Loucy (cell line): ENCODE results near the gene CCR5AS.

Experiments
- H2AFZ ChIP-seq: fragments of 200-600 bp; sonication (generic); 2 replicates; pipeline ENCODE4 v1.6.0; 2016; ENCODE audit warnings: antibody characterized with exemption, mild to moderate bottlenecking, low read length, moderate library complexity
- H3F3A ChIP-seq: fragments of 200-600 bp; 2 replicates; pipeline ENCODE4 v1.6.0; 2016; ENCODE audit warnings: antibody characterized with exemption, low read depth, mild to moderate bottlenecking
- H3K27me3 ChIP-seq: fragments of 200-600 bp; sonication (generic); 2 replicates; pipeline ENCODE4 v1.6.1; 2014; ENCODE audit warnings: low read length, mild to moderate bottlenecking; ENCODE audit not compliant: insufficient read depth, poor library complexity, severe bottlenecking
- H3K36me3 ChIP-seq: fragments of 200-600 bp; sonication (generic); 2 replicates; pipeline ENCODE4 v1.6.1; 2016; ENCODE audit warnings: low read length; ENCODE audit not compliant: insufficient read depth
- H3K4me1 ChIP-seq: fragments of 200-600 bp; sonication (generic); 2 replicates; pipeline ENCODE4 v1.5.1; 2014; ENCODE audit warnings: low read length, mild to moderate bottlenecking; ENCODE audit not compliant: insufficient read depth, poor library complexity, severe bottlenecking
- H3K4me2 ChIP-seq: fragments of 200-600 bp; sonication (generic); 2 replicates; pipeline ENCODE4 v1.6.0; 2014; ENCODE audit warnings: antibody characterized with exemption, low read length, low read depth, mild to moderate bottlenecking; ENCODE audit not compliant: poor library complexity, severe bottlenecking
- H3K4me3 ChIP-seq: fragments of 200-600 bp; sonication (generic); 2 replicates; pipeline ENCODE4 v1.5.1; 2014; ENCODE audit warnings: low read length, mild to moderate bottlenecking, mixed read lengths; ENCODE audit not compliant: poor library complexity, severe bottlenecking
- H3K79me2 ChIP-seq: fragments of 200-600 bp; sonication (generic); 2 replicates; pipeline ENCODE4 v1.6.1; 2014; ENCODE audit warnings: low read length; ENCODE audit not compliant: insufficient read depth
- H3K9ac ChIP-seq: fragments of 200-600 bp; sonication (generic); 2 replicates; pipeline ENCODE4 v1.6.0; 2014; ENCODE audit warnings: mild to moderate bottlenecking, low read depth, low read length, moderate library complexity; ENCODE audit not compliant: poor library complexity, severe bottlenecking
- H3K9me2 ChIP-seq: fragments of 200-600 bp; sonication (generic); replicated peaks from 2 replicates; pipeline ENCODE4 v1.6.1; 2016; ENCODE audit warnings: low read depth, low read length, mixed read lengths
- H3K9me3 ChIP-seq: fragments of 200-600 bp; sonication (generic); 2 replicates; pipeline ENCODE4 v1.6.1; 2014; ENCODE audit warnings: mild to moderate bottlenecking, antibody characterized with exemption, low read length, low read depth; ENCODE audit not compliant: insufficient read depth
- H4K20me1 ChIP-seq: fragments of 200-600 bp; sonication (generic); 2 replicates; pipeline ENCODE4 v1.6.0; 2014; ENCODE audit warnings: antibody characterized with exemption, low read length, mild to moderate bottlenecking; ENCODE audit not compliant: insufficient read depth, poor library complexity, severe bottlenecking
- CTCF ChIP-seq: fragments of 200-600 bp; sonication (generic); conservative IDR thresholded peaks from 2 replicates; pipeline ENCODE4 v1.5.1; 2014; ENCODE audit warnings: mild to moderate bottlenecking, antibody characterized with exemption, low read length
- EZH2phosphoT487 ChIP-seq: fragments of 200-600 bp; IDR thresholded peaks from 2 replicates; pipeline ENCODE4 v1.6.1; 2018; ENCODE audit warnings: antibody characterized with exemption, mild to moderate bottlenecking, moderate library complexity, borderline replicate concordance

Gene CCR5AS

GRCh38 chr3:46400846-46401245, 6.0 kb downstream of the CCR5AS start:
- Histone ChIP-seq H3K36me3 (no peaks in the 10 kb centered on the region), H2AFZ (no peak overlapping the region), H3K9me3 (no peaks in the 10 kb centered on the region), H3F3A (no peaks in the 10 kb centered on the region), H3K9ac (no peak overlapping the region), H4K20me1 (no peaks in the 10 kb centered on the region), H3K27me3 (no peaks in the 10 kb centered on the region), H3K4me1 (no peaks in the 10 kb centered on the region), H3K4me3 (no peak overlapping the region), H3K9me2 (no peaks in the 10 kb centered on the region), H3K79me2 (no peaks in the 10 kb centered on the region), H3K4me2 (no peak overlapping the region)
- TF ChIP-seq EZH2phosphoT487 (no peak), CTCF (no peak)

- no peaks in the 10 kb centered on the region for H3K9me3 ChIP-seq
These were observed 6.7 kb downstream of the CCR5AS start for GRCh38 chr3:46400000-46400734.

GRCh38 chr3:46399557-46399956, 7.3 kb downstream of the CCR5AS start:
- Histone ChIP-seq H3K9me2 (no peaks in the 10 kb centered on the region), H2AFZ (no peak overlapping the region), H3K9ac (no peak overlapping the region), H3K9me3 (no peaks in the 10 kb centered on the region), H3K36me3 (no peaks in the 10 kb centered on the region), H3K79me2 (no peaks in the 10 kb centered on the region), H3K4me1 (no peaks in the 10 kb centered on the region), H3K4me2 (no peak overlapping the region), H3F3A (no peaks in the 10 kb centered on the region), H3K4me3 (no peak overlapping the region), H3K27me3 (no peaks in the 10 kb centered on the region), H4K20me1 (no peaks in the 10 kb centered on the region)
- TF ChIP-seq CTCF = no peak
- TF ChIP-seq EZH2phosphoT487 = no peak

More at GRCh38 chr3:46400000-46400734, 6.7 kb downstream of the CCR5AS start:
- Histone ChIP-seq H3K4me3 (no peak overlapping the region), H3K9me2 (no peaks in the 10 kb centered on the region), H2AFZ (no peak overlapping the region), H3K4me1 (no peaks in the 10 kb centered on the region), H3F3A (no peaks in the 10 kb centered on the region), H3K79me2 (no peaks in the 10 kb centered on the region), H3K4me2 (no peak overlapping the region), H3K36me3 (no peaks in the 10 kb centered on the region), H3K9ac (no peak overlapping the region), H4K20me1 (no peaks in the 10 kb centered on the region), H3K27me3 (no peaks in the 10 kb centered on the region)
- TF ChIP-seq CTCF (no peak), EZH2phosphoT487 (no peak)
